Panc1 (cell line): ENCODE data around the gene SNED1. TPM values are rescaled to one million over a fixed set of nuclear protein-coding genes. Genes with fewer than 3 reads are reported as not detected.

Experiments
- ATAC-seq: fragments of 200-7000 bp; cut with Tn5 transposase; 2 replicates; pipeline ENCODE4 v1.9.1; 2020; ENCODE audit warnings: mild to moderate bottlenecking, moderate library complexity
- BruUV-seq: library from RNA; stranded (reverse); fragments of 400-500 nt; replicated peaks from 2 replicates; lab custom pipeline; 2021; lab: Mats Ljungman, UMichigan
- CTCF ChIA-PET: fragments of 300-600 bp; sonication (Branson Sonifier 250); formaldehyde crosslinking; loops from one replicate; lab custom pipeline; 2022; ENCODE audit warnings: antibody characterized with exemption; lab: Charles Lee
- POLR2A ChIA-PET: fragments of 300-600 bp; sonication (Branson Sonifier 250); formaldehyde crosslinking; loops from one replicate; lab custom pipeline; 2022; ENCODE audit warnings: antibody characterized with exemption; lab: Charles Lee
- DNase-seq: peaks from one replicate; pipeline ENCODE4 v3.0.0-alpha.2; 2010; ENCODE audit warnings: low read depth, low spot score
- H3K27ac ChIP-seq: 2 replicates; pipeline ENCODE4 v1.5.1; 2011; ENCODE audit warnings: mild to moderate bottlenecking, low read length, inconsistent platforms
- H3K27me3 ChIP-seq: fragments of 200-500 bp; sonication (Bioruptor generic); 2 replicates; pipeline ENCODE4 v1.6.0; 2014; ENCODE audit warnings: low read length, inconsistent platforms; ENCODE audit not compliant: control insufficient read depth, insufficient read depth
- H3K36me3 ChIP-seq: fragments of 200-500 bp; sonication (Bioruptor generic); 2 replicates; pipeline ENCODE4 v1.5.1; 2014; ENCODE audit warnings: inconsistent platforms, mild to moderate bottlenecking, low read length, moderate library complexity; ENCODE audit not compliant: control insufficient read depth, insufficient read depth
- H3K4me1 ChIP-seq: 2 replicates; pipeline ENCODE4 v1.5.1; 2011; ENCODE audit warnings: inconsistent platforms, mild to moderate bottlenecking, low read length, moderate library complexity; ENCODE audit not compliant: control insufficient read depth, insufficient read depth
- H3K4me3 ChIP-seq, 2 experiments: 2 replicates each; pipeline ENCODE4 v1.5.1; 2011 to 2012; ENCODE audit warnings: low read depth in 2 of 2, low read length in 2 of 2, mild to moderate bottlenecking in 2 of 2, inconsistent platforms in 1 of 2, moderate library complexity in 1 of 2
- H3K9me3 ChIP-seq: fragments of 200-500 bp; sonication (Bioruptor generic); 2 replicates; pipeline ENCODE4 v1.5.1; 2014; ENCODE audit warnings: low read depth, mild to moderate bottlenecking, inconsistent platforms, low read length, moderate library complexity; ENCODE audit not compliant: control insufficient read depth, insufficient read depth
- CTCF ChIP-seq: fragments of 450-650 bp; IDR thresholded peaks from 2 replicates; pipeline ENCODE4 v1.5.1; 2017; ENCODE audit warnings: mild to moderate bottlenecking
- POLR2AphosphoS5 ChIP-seq: IDR thresholded peaks from 2 replicates; pipeline ENCODE4 v1.6.1; 2012; ENCODE audit warnings: mild to moderate bottlenecking, low read depth, low read length, moderate library complexity
- REST ChIP-seq, 2 experiments: IDR thresholded peaks; 2 replicates each; pipeline ENCODE4 v1.6.1; 2011 to 2012; ENCODE audit warnings: low read depth in 2 of 2, control low read depth in 1 of 2, low read length in 1 of 2, mild to moderate bottlenecking in 1 of 2, moderate library complexity in 1 of 2; ENCODE audit not compliant: insufficient read depth in 1 of 2
- SIN3A ChIP-seq: IDR thresholded peaks from 2 replicates; pipeline ENCODE4 v1.6.1; 2012; ENCODE audit warnings: low read depth, mild to moderate bottlenecking, low read length, moderate library complexity, borderline replicate concordance; ENCODE audit not compliant: insufficient read depth
- TCF7L2 ChIP-seq: IDR thresholded peaks from 2 replicates; pipeline ENCODE4 v1.6.1; 2011; ENCODE audit warnings: mild to moderate bottlenecking, low read depth, low read length, inconsistent platforms
- in situ Hi-C: cut with HindIII; loops from 2 replicates; pipeline ENCODE4 v1.10.0; 2016; ENCODE audit warnings: low sequenced_read_pairs, low pct_unique_long_range_greater_than_20kb
- intact Hi-C: fragments of 100-400 bp; cut with micrococcal nuclease; formaldehyde crosslinking; loops from one replicate; pipeline ENCODE4 v1.10.0; 2022; ENCODE audit not compliant: unreplicated experiment
- total RNA-seq: library from RNA; stranded (reverse); gene quantifications from one replicate; pipeline ENCODE4 v1.2.1, GENCODE V29; 2021; ENCODE audit not compliant: unreplicated experiment

Gene SNED1
- total RNA-seq, 1 experiment from 2014 or later: 11.0 TPM

- ATAC-seq (no peak), DNase-seq (no peak)
- H3K27me3 ChIP-seq: no peaks in the 10 kb centered on the region
- H3K4me1 ChIP-seq: no peaks in the 10 kb centered on the region
- BruUV-seq: no TSS peak
- no peak overlapping the region for H3K27ac ChIP-seq
- H3K9me3 ChIP-seq: no peaks in the 10 kb centered on the region
- intact Hi-C loops: no loop called here
- POLR2A ChIA-PET: interaction anchor here (0.6 kb wide), 1 partner anchor 8 kb away, joined by 3 read pairs; the partner anchor contains the start of gene MTERF4
- in situ Hi-C loops: no loop called here
- CTCF ChIA-PET: no interaction called here
- no peak for TF ChIP-seq POLR2AphosphoS5
- no peak for TF ChIP-seq SIN3A
- TF ChIP-seq TCF7L2: no peak
- TF ChIP-seq CTCF: no peak
- TF ChIP-seq REST (IDR thresholded peaks at IDR 0.05; ENCODE audit: insufficient read depth in 1 of 2, low read depth in 2 of 2, low read length in 1 of 2): no peak
- no peak overlapping the region for H3K4me3 ChIP-seq
- no peaks in the 10 kb centered on the region for H3K36me3 ChIP-seq
Measured at GRCh38 chr2:241110607-241111439, 112.4 kb downstream of the SNED1 start.

GRCh38 chr2:241111440-241111805 is 113.0 kb downstream of the SNED1 start:
- TF ChIP-seq POLR2AphosphoS5 (no peak), CTCF (no peak), SIN3A (no peak), REST (IDR thresholded peaks at IDR 0.05; ENCODE audit: insufficient read depth in 1 of 2, low read depth in 2 of 2, low read length in 1 of 2) (no peak), TCF7L2 (no peak)
- CTCF ChIA-PET: no interaction called here
- no peak for DNase-seq
- Histone ChIP-seq H3K27me3 (no peaks in the 10 kb centered on the region), H3K27ac (no peak overlapping the region), H3K4me1 (no peaks in the 10 kb centered on the region), H3K9me3 (no peaks in the 10 kb centered on the region), H3K4me3 (no peak overlapping the region), H3K36me3 (no peaks in the 10 kb centered on the region)
- in situ Hi-C loops (no loop called here), intact Hi-C loops (no loop called here)
- POLR2A ChIA-PET: no interaction called here
- ATAC-seq: no peak
- BruUV-seq: no TSS peak
